Measurements from ENCODE around the gene CCSER1.
"Not testable (repeated sequence)": the region's sequence is repeated elsewhere in the genome, so short reads cannot be mapped to it uniquely, and the experiment has no call there.

Gene CCSER1

DNA sequence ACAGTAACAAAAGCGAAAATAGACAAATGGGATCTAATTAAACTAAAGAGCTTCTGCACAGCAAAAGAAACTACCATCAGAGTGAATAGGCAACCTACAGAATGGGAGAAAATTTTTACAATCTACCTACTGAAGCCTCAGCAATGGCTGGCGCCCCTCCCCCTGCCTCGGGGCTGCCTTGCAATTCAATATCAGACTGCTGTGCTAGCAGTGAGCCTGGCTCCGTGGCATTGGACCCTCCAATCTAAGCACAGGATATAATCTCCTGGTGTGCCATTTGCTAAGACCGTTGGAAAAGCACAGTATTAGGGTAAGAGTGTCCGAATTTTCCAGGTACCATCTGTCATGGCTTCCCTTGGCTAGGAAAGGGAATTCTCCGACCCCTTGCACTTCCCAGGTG is 1278.2 kb downstream of the CCSER1 start:
- not testable (repeated sequence) for H3K9me3 ChIP-seq (ENCODE audit: control insufficient read depth, insufficient read depth, low read length); H3K4me1 ChIP-seq (ENCODE audit: control insufficient read depth, insufficient read depth, low read length); H3K27me3 ChIP-seq (ENCODE audit: control insufficient read depth, insufficient read depth, low read length); H3K9ac ChIP-seq (ENCODE audit: low read depth, low read length); H3K36me3 ChIP-seq (ENCODE audit: control insufficient read depth, insufficient read depth, low read length); H3K27ac ChIP-seq (ENCODE audit: low read depth, low read length); H3K4me3 ChIP-seq (ENCODE audit: low read depth, low read length)

DNA sequence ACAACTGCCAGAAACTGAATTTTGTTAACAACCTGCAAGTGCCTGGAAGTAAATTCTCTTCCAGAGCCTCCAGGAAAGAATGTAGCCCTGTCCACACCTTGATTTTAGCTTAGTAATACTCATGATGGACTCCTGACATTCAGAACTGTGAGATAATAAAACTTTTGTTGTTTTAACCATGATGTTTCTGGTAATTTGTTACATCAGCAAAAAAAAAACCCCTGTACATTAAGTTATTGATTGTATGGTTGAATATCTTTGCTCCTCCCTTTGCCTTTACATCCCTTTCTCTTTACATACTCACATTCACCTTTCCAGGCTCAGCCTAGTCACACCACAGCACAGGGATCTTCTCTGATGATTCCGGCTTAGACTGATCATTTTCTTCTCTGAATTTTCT is 1294.8 kb downstream of the CCSER1 start:
- H3K27me3 ChIP-seq (ENCODE audit: control insufficient read depth, insufficient read depth, low read length) = no peaks in the 10 kb centered on the region
- no peak overlapping the region for H3K4me3 ChIP-seq (ENCODE audit: low read depth, low read length)
- peaks cover 4% of the 10 kb centered on the region; the same call in 1 of the 2 replicates for H3K4me1 ChIP-seq (ENCODE audit: control insufficient read depth, insufficient read depth, low read length)
- no peak overlapping the region for H3K27ac ChIP-seq (ENCODE audit: low read depth, low read length)
- no peak overlapping the region for H3K9ac ChIP-seq (ENCODE audit: low read depth, low read length)
- peaks cover 3% of the 10 kb centered on the region for H3K9me3 ChIP-seq (ENCODE audit: control insufficient read depth, insufficient read depth, low read length)
- no peaks in the 10 kb centered on the region for H3K36me3 ChIP-seq (ENCODE audit: control insufficient read depth, insufficient read depth, low read length)

DNA sequence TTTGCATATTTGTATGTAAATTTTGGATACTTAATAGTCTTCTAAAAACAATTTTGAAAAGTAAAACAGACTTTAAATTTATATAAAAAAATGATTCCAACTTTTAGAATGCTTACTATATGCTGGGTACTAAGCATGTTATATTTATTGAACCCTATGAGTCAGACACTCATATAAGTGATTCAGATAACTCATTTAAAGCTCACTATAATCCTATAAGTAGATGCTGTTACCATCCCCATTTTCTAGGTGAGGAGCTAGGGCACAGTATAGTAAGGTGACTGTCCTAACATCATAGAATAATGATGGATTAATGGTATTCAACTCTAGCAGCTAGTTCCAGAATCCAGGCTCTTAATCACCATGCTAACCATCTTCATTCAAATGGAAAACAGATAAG is 1299.5 kb downstream of the CCSER1 start:
- Histone ChIP-seq H3K36me3 (ENCODE audit: control insufficient read depth, insufficient read depth, low read length) (no peaks in the 10 kb centered on the region), H3K27me3 (ENCODE audit: control insufficient read depth, insufficient read depth, low read length) (no peaks in the 10 kb centered on the region), H3K4me1 (ENCODE audit: control insufficient read depth, insufficient read depth, low read length) (peaks cover 7% of the 10 kb centered on the region), H3K27ac (ENCODE audit: low read depth, low read length) (no peak overlapping the region), H3K9ac (ENCODE audit: low read depth, low read length) (no peak overlapping the region), H3K9me3 (ENCODE audit: control insufficient read depth, insufficient read depth, low read length) (no peaks in the 10 kb centered on the region), H3K4me3 (ENCODE audit: low read depth, low read length) (no peak overlapping the region)

DNA sequence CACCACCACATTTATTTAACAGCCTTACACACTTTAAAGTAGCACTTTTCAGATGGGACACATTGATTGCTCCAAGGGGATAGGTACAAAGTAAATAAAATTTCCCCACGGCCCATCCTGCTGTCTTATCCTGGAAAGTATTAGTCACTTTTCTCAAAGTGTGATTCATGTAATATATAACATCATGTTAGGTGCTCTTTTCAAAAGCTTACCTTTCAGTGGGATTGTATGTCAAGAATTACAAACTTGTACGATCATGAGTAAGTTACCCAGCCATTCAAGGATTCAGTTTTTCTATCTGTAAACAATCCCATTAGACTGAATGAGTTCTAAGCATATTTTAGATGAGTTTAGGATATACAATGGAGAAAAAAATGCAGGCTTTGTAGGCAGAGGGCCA is 1300.0 kb downstream of the CCSER1 start:
- no peaks in the 10 kb centered on the region for H3K27me3 ChIP-seq (ENCODE audit: control insufficient read depth, insufficient read depth, low read length)
- H3K36me3 ChIP-seq (ENCODE audit: control insufficient read depth, insufficient read depth, low read length) = no peaks in the 10 kb centered on the region
- H3K4me1 ChIP-seq (ENCODE audit: control insufficient read depth, insufficient read depth, low read length) = peaks cover 7% of the 10 kb centered on the region
- no peak overlapping the region for H3K4me3 ChIP-seq (ENCODE audit: low read depth, low read length)
- no peak overlapping the region for H3K9ac ChIP-seq (ENCODE audit: low read depth, low read length)
- no peaks in the 10 kb centered on the region for H3K9me3 ChIP-seq (ENCODE audit: control insufficient read depth, insufficient read depth, low read length)
- H3K27ac ChIP-seq (ENCODE audit: low read depth, low read length) = no peak overlapping the region

DNA sequence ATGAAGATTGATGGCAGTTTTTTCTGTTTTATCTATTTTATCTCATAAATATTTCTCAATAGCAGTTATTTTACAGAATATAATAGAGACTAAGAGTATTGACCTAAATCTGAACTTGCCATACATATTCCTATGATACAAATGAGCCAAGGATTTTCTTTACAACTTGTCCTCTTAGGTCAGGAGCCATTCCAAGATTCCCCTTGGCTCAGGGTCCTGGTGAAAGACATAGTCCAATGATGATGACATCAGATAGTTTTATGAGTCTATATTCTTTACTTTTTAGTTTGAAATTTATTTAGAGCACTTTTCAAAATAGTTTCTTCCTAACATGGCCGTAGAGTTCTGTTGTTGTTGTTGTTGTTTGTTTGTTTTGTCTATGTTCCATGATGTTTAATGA is 1307.4 kb downstream of the CCSER1 start:
- H3K27me3 ChIP-seq (ENCODE audit: control insufficient read depth, insufficient read depth, low read length) = no peaks in the 10 kb centered on the region
- H3K4me3 ChIP-seq (ENCODE audit: low read depth, low read length) = no peak overlapping the region
- H3K9ac ChIP-seq (ENCODE audit: low read depth, low read length) = no peak overlapping the region
- H3K9me3 ChIP-seq (ENCODE audit: control insufficient read depth, insufficient read depth, low read length) = peaks cover 9% of the 10 kb centered on the region
- no peaks in the 10 kb centered on the region for H3K36me3 ChIP-seq (ENCODE audit: control insufficient read depth, insufficient read depth, low read length)
- no peaks in the 10 kb centered on the region for H3K4me1 ChIP-seq (ENCODE audit: control insufficient read depth, insufficient read depth, low read length)
- H3K27ac ChIP-seq (ENCODE audit: low read depth, low read length) = no peak overlapping the region

DNA sequence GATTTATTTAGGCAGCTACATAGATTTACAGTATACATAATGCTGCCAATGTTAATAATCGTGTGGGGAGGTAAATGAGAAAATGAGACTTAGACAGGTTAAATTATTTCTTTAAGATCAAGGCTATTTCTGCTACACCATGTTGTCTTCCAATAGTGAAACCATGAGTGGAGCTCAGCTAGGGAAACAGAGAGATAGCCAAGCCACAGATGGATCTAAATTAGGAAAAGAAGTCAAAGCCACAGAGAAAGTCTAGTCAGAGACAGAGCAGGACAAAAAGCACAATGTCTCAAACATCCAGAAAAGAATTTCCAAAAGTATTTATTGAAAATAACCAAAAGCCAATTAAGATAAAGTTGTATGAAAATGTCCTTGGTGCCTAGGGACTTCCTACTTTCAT is 1309.4 kb downstream of the CCSER1 start:
- Histone ChIP-seq H3K36me3 (ENCODE audit: control insufficient read depth, insufficient read depth, low read length) (no peaks in the 10 kb centered on the region), H3K27me3 (ENCODE audit: control insufficient read depth, insufficient read depth, low read length) (no peaks in the 10 kb centered on the region), H3K4me3 (ENCODE audit: low read depth, low read length) (no peak overlapping the region), H3K4me1 (ENCODE audit: control insufficient read depth, insufficient read depth, low read length) (no peaks in the 10 kb centered on the region), H3K27ac (ENCODE audit: low read depth, low read length) (no peak overlapping the region), H3K9ac (ENCODE audit: low read depth, low read length) (no peak overlapping the region), H3K9me3 (ENCODE audit: control insufficient read depth, insufficient read depth, low read length) (peaks cover 9% of the 10 kb centered on the region)

DNA sequence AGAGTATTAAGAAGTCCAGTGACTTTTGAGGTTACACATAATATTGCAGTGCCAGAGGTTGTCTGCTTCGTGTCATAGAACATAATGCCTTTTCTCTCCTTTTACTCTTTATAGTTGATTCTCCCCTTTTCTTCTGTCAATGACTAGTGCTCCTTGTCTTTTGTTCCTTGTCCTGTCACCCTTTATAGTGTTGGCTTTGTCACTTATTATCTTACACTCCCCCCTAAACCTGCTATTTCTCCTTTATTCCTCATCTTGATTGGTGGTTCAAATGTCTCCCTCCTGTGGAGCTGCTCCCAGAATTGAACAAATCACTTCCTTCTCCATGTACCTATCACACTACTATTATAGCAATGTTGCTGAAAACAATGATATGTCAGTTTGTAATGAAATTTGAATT is 1320.0 kb downstream of the CCSER1 start:
- Histone ChIP-seq H3K4me3 (ENCODE audit: low read depth, low read length) (no peak overlapping the region), H3K27ac (ENCODE audit: low read depth, low read length) (no peak overlapping the region), H3K27me3 (ENCODE audit: control insufficient read depth, insufficient read depth, low read length) (no peaks in the 10 kb centered on the region), H3K4me1 (ENCODE audit: control insufficient read depth, insufficient read depth, low read length) (0 out of 2 replicates have a peak, but pooled peaks cover 7% of the 10 kb centered on the region), H3K36me3 (ENCODE audit: control insufficient read depth, insufficient read depth, low read length) (no peaks in the 10 kb centered on the region), H3K9ac (ENCODE audit: low read depth, low read length) (no peak overlapping the region), H3K9me3 (ENCODE audit: control insufficient read depth, insufficient read depth, low read length) (no peaks in the 10 kb centered on the region)

DNA sequence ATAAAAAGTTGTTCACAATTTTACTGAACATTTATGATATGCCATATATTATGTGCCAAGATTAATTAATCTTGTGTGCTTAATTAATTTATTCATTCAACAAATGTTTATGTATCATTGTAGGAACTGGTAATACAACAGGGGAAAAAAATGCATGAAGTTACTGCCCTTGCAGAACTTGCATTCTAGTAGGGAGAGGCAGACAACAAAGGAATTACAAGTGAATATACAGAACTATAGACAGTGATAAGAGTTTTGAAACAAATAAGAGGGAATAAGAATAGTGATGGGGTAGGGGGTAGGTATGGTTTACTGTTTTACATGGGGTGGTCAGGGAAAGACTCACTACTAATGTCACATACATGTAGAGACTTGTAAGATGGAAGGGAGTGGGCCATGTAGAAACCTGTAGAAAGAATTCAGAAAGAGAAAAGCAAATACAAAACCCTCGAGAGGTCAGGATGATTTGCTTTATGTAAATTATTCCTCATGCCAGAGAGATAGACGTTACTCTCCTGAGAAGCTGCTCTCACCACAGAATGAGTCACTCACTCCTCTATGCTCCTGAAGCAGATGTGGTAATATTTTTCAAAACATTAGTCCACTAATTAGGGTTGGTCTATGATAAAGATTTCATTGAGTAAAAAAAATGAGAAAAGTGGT is 1321.6 kb downstream of the CCSER1 start:
- Histone ChIP-seq H3K9me3 (ENCODE audit: control insufficient read depth, insufficient read depth, low read length) (no peaks in the 10 kb centered on the region), H3K4me3 (ENCODE audit: low read depth, low read length) (no peak overlapping the region), H3K27me3 (ENCODE audit: control insufficient read depth, insufficient read depth, low read length) (no peaks in the 10 kb centered on the region), H3K36me3 (ENCODE audit: control insufficient read depth, insufficient read depth, low read length) (no peaks in the 10 kb centered on the region), H3K9ac (ENCODE audit: low read depth, low read length) (no peak overlapping the region), H3K27ac (ENCODE audit: low read depth, low read length) (no peak overlapping the region), H3K4me1 (ENCODE audit: control insufficient read depth, insufficient read depth, low read length) (peaks cover 9% of the 10 kb centered on the region; the same call in 1 of the 2 replicates)

DNA sequence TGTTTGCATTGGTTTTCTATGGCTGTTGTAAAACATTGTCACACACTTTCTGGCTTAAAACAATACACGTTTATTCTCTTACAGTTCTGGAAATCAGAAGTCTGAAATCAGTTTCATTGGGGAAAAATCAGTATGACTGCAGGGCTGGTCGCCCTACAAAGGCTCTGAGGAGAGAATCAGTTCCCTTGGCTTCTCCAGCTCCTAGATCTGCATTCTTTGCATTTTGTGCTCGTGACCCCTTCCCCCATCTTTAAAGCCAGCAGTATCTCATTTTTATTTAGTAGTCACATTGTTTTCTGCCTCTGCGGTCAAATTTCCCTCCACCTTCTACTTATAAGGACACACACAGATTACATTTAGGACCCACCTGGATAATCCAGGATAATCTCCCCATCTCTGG is 1326.9 kb downstream of the CCSER1 start:
- no peaks in the 10 kb centered on the region for H3K36me3 ChIP-seq (ENCODE audit: control insufficient read depth, insufficient read depth, low read length)

DNA sequence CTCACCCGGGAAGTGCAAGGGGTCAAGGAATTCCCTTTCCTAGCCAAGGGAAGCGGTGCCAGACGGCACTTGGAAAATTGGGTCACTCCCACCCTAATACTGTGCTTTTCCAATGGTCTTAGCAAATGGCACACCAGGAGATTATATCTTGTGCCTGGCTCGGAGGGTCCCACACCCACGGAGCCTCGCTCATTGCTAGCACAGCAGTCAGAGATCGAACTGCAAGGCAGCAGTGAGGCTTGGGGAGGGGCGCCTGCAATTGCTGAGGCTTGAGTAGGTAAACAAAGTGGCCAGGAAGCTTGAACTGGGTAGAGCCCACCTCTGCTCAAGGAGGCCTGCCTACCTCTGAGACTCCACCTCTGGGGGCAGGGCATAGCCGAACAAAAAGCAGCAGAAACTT is 1335.4 kb downstream of the CCSER1 start:
- H3K4me3 ChIP-seq (ENCODE audit: low read depth, low read length); H3K36me3 ChIP-seq (ENCODE audit: control insufficient read depth, insufficient read depth, low read length); H3K9me3 ChIP-seq (ENCODE audit: control insufficient read depth, insufficient read depth, low read length); H3K4me1 ChIP-seq (ENCODE audit: control insufficient read depth, insufficient read depth, low read length); H3K27me3 ChIP-seq (ENCODE audit: control insufficient read depth, insufficient read depth, low read length); H3K9ac ChIP-seq (ENCODE audit: low read depth, low read length); H3K27ac ChIP-seq (ENCODE audit: low read depth, low read length): not testable (repeated sequence)

More for the DNA sequence above, 1326.9 kb downstream of the CCSER1 start:
- H3K4me3 ChIP-seq (ENCODE audit: low read depth, low read length) = no peak overlapping the region
- no peaks in the 10 kb centered on the region for H3K27me3 ChIP-seq (ENCODE audit: control insufficient read depth, insufficient read depth, low read length)
- H3K27ac ChIP-seq (ENCODE audit: low read depth, low read length) = no peak overlapping the region
- no peak overlapping the region for H3K9ac ChIP-seq (ENCODE audit: low read depth, low read length)
- peaks cover 8% of the 10 kb centered on the region; the same call in 1 of the 2 replicates for H3K4me1 ChIP-seq (ENCODE audit: control insufficient read depth, insufficient read depth, low read length)
- no peaks in the 10 kb centered on the region for H3K9me3 ChIP-seq (ENCODE audit: control insufficient read depth, insufficient read depth, low read length)

DNA sequence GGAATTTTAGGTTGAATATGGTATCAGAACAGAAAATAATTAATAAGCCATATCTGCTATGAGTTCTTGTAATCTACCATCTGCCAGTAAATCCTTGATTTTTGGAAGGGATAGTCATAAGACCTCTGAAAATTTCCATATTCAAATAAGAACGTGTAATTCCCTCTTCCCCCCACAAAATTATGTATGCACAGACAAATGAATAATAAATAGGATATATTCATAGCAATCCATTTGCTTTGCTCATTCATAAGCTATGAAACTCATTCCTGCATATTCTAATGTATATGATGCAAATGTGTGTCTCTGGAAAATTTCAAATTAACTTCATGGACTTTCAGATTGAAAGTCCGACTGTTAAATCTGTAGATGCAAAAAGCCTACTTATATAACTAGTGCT is 1343.5 kb downstream of the CCSER1 start:
- H3K36me3 ChIP-seq (ENCODE audit: control insufficient read depth, insufficient read depth, low read length) = no peaks in the 10 kb centered on the region
- H3K27me3 ChIP-seq (ENCODE audit: control insufficient read depth, insufficient read depth, low read length) = no peaks in the 10 kb centered on the region
- no peak overlapping the region for H3K9ac ChIP-seq (ENCODE audit: low read depth, low read length)
- H3K27ac ChIP-seq (ENCODE audit: low read depth, low read length) = no peak overlapping the region
- no peaks in the 10 kb centered on the region for H3K9me3 ChIP-seq (ENCODE audit: control insufficient read depth, insufficient read depth, low read length)
- no peak overlapping the region for H3K4me3 ChIP-seq (ENCODE audit: low read depth, low read length)
- no peaks in the 10 kb centered on the region for H3K4me1 ChIP-seq (ENCODE audit: control insufficient read depth, insufficient read depth, low read length)

Measured in HUES48 (cell line).